Prostate gland (tissue), 2 donors: ENCODE data around the gene RNF144A.

Experiments
- POLR2A ChIP-seq: fragments of 450-650 bp; IDR thresholded peaks from one replicate; pipeline ENCODE4 v1.6.1; 2016; ENCODE audit warnings: antibody characterized with exemption, mild to moderate bottlenecking
- TF ChIP-seq, protein P1 (sequence below), 4 experiments: fragments of 200-600 bp in 2 of 4; fragments of 450-650 bp in 2 of 4; sonication (generic) in 2 of 4; IDR thresholded peaks; 1 replicate in 3 of 4; 2 replicates in 1 of 4; pipeline ENCODE4 v1.5.1; 2016 to 2019; ENCODE audit warnings: antibody characterized with exemption in 4 of 4, mild to moderate bottlenecking in 2 of 4, moderate library complexity in 2 of 4

GRCh38 chr2:7089284-7089683, 172.1 kb downstream of the RNF144A start:
- TF ChIP-seq, protein P1, sequence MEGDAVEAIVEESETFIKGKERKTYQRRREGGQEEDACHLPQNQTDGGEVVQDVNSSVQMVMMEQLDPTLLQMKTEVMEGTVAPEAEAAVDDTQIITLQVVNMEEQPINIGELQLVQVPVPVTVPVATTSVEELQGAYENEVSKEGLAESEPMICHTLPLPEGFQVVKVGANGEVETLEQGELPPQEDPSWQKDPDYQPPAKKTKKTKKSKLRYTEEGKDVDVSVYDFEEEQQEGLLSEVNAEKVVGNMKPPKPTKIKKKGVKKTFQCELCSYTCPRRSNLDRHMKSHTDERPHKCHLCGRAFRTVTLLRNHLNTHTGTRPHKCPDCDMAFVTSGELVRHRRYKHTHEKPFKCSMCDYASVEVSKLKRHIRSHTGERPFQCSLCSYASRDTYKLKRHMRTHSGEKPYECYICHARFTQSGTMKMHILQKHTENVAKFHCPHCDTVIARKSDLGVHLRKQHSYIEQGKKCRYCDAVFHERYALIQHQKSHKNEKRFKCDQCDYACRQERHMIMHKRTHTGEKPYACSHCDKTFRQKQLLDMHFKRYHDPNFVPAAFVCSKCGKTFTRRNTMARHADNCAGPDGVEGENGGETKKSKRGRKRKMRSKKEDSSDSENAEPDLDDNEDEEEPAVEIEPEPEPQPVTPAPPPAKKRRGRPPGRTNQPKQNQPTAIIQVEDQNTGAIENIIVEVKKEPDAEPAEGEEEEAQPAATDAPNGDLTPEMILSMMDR (IDR thresholded peaks at IDR 0.05), result no peak
- no peak for TF ChIP-seq POLR2A
